Epithelial cell of esophagus (primary cell): Measurements from ENCODE around the gene AP2A2.

ENCODE experiments used
- DNase-seq: peaks from one replicate; pipeline ENCODE4 v3.0.0; 2010; ENCODE audit warnings: low read depth
- H3K4me3 ChIP-seq: 2 replicates; pipeline ENCODE4 v1.5.1; 2011; ENCODE audit warnings: mild to moderate bottlenecking, low read length, control low read depth
- TF ChIP-seq, protein P1 (sequence below): IDR thresholded peaks from 2 replicates; pipeline ENCODE4 v1.5.1; 2011; ENCODE audit warnings: low read depth, mild to moderate bottlenecking, low read length, control low read depth, inconsistent platforms; ENCODE audit not compliant: insufficient read depth; ENCODE audit errors: missing control alignments

The AP2A2 gene

DNA sequence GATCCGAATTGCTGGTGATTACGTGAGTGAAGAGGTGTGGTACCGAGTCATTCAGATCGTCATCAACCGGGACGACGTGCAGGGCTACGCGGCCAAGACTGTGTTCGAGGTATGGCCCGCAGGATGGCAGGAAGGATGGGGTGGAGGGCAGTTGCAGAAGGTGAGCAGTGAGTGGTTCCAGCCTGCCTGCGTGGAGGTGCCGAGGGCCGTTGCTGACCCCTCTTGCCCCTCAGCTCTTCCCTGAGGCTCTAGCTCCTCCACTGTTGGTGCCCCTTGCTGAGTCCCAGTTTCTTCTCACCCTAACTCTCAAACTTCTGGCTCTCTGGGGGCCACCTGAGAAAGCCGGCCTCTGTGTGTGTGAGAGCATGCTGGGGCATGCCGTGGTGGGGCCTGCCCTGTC, 66.9 kb downstream of the AP2A2 start:
- TF ChIP-seq, protein P1, sequence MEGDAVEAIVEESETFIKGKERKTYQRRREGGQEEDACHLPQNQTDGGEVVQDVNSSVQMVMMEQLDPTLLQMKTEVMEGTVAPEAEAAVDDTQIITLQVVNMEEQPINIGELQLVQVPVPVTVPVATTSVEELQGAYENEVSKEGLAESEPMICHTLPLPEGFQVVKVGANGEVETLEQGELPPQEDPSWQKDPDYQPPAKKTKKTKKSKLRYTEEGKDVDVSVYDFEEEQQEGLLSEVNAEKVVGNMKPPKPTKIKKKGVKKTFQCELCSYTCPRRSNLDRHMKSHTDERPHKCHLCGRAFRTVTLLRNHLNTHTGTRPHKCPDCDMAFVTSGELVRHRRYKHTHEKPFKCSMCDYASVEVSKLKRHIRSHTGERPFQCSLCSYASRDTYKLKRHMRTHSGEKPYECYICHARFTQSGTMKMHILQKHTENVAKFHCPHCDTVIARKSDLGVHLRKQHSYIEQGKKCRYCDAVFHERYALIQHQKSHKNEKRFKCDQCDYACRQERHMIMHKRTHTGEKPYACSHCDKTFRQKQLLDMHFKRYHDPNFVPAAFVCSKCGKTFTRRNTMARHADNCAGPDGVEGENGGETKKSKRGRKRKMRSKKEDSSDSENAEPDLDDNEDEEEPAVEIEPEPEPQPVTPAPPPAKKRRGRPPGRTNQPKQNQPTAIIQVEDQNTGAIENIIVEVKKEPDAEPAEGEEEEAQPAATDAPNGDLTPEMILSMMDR: no peak
- no peak overlapping the region for H3K4me3 ChIP-seq
- no peak for DNase-seq

DNA sequence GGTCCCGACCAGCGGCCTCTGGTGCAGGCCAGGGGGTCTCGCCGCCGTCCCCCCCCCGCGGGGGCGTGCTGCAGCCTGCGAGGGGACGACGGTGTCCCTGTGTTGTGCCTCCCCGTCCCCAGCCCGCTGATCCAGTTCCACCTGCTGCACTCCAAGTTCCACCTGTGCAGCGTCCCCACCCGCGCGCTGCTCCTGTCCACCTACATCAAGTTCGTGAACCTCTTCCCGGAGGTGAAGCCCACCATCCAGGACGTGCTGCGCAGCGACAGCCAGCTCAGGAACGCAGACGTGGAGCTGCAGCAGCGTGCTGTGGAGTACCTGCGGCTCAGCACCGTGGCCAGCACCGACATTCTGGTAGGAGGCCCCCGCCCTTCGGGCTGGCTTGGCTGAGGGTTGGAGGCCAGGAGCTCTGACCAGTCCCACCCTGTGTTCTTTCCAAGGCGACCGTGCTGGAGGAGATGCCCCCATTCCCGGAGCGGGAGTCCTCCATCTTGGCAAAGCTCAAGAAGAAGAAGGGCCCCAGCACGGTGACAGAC, 68.0 kb downstream of the AP2A2 start:
- DNase-seq: no peak
- H3K4me3 ChIP-seq: no peak overlapping the region
- TF ChIP-seq, protein P1: no peak

DNA sequence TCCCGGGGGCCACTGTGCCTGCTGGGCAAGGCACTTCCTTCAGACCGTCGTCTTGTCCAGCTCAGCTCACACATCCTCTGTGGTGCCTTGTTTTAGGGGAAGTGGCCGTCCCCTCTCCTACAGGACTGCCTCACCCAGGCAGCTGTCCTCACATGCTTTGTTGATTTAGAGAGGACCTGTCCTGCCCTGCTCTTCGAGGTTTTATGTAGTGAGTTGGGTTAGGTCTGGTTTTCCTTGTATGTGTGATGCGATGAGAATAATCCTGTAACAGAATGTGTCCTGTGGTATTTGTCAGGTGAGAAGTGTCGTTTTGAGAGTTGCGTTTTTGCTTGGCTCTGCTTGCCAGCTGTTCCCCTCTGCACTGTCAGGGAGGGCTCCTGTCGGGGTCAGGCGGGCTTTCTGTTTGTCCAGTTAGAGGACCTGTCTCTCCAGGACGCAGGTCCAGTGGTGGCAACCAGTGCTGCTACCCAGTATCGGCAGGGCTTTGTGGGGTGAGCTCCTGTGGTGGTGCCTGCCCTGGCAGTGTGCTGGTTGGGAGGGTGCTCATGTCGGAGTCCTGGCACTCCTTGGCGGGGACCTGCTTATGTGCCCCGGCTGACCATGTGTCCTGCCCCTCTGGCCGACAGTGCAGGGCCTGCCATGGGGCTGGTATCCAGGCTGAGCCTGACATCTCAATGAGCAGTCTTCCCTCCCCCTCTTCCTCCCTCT, 69.5 kb downstream of the AP2A2 start:
- TF ChIP-seq, protein P1: no peak
- no peak overlapping the region for H3K4me3 ChIP-seq
- no peak for DNase-seq

DNA sequence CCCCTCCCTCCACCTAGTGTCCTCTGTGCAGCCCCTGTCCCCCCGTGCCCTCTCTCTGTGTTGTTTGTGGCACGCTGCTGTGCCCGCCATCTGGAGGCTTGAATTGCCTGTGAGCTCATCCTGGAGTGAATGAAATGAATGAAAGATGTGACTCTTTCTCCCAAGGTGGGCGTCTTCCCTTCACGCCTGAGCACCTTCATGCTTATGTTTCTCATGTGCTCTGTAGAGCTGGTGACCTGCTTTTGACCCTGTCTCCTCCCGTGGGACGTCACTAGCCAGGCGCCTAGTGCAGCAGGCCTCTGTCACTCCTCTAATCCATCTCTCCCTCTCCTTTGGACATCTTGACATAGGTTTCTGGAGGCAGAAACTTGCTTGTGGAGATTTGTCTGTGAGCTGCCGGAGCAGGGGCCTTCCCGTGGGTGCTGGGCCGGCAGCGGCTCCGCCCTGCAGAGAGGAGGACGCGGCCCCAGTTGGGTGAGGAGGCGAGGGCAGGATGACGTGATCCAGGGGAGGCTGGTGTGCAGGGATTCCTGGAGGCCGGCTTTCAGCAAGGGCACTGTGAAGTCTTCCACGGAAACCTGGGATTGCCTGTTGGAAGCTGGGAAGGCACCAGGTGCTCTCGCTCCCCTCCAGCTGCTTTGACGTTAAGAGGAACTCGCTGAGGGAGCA, 70.2 kb downstream of the AP2A2 start:
- TF ChIP-seq, protein P1: no peak
- no peak overlapping the region for H3K4me3 ChIP-seq
- no peak for DNase-seq

DNA sequence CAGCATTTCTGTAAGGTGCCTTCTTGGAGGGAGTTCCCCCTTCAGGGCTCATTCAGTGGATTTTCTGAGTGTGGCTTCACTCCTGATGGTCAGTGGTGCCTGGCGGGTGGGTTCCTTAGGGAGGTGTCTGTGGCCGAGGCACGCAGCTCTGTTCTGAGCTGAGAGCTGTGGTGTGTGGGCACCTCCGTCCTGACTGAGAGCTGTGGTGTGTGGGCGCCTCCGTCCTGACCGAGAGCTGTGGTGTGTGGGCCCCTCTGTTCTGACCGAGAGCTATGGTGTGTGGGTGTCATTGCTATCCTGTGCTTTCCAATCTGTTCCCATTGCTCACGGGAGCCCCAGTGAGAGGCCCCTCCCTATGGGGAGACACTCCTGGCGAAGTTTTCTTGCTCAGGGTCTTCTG, 71.0 kb downstream of the AP2A2 start:
- TF ChIP-seq, protein P1: no peak

DNA sequence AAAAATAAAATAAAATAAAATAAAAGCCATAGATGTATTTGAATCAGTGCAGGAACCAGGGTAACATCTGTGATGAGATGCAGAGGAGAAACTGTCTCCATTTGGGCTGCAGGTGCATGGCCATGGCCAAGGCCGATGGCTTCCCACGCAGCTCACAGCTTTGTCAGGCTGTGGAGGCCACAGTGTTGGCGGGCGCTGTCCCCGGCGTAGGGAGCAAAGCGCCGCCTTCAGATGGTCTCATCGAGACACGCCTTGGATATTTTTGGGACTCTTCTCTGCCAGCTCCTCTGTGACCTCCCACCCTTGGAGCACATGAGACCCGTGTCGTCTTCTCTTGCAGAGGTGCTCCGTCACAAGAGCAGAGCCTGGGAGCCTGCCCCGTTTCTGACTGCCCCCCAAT, 72.2 kb downstream of the AP2A2 start:
- H3K4me3 ChIP-seq: no peak overlapping the region
- no peak for DNase-seq
- TF ChIP-seq, protein P1: no peak

More for the DNA sequence above, 71.0 kb downstream of the AP2A2 start:
- H3K4me3 ChIP-seq: no peak overlapping the region
- DNase-seq: no peak
